GM18861 (cell line): ENCODE results near the gene ZNF117.
"Not testable (repeated sequence)": the region's sequence is repeated elsewhere in the genome, so short reads cannot be mapped to it uniquely, and the experiment has no call there.

Experiments
- ATAC-seq: cut with Tn5 transposase; IDR thresholded peaks from one replicate; pipeline ENCODE4 v1.9.1; 2021; ENCODE audit not compliant: unreplicated experiment

ZNF117 gene

DNA sequence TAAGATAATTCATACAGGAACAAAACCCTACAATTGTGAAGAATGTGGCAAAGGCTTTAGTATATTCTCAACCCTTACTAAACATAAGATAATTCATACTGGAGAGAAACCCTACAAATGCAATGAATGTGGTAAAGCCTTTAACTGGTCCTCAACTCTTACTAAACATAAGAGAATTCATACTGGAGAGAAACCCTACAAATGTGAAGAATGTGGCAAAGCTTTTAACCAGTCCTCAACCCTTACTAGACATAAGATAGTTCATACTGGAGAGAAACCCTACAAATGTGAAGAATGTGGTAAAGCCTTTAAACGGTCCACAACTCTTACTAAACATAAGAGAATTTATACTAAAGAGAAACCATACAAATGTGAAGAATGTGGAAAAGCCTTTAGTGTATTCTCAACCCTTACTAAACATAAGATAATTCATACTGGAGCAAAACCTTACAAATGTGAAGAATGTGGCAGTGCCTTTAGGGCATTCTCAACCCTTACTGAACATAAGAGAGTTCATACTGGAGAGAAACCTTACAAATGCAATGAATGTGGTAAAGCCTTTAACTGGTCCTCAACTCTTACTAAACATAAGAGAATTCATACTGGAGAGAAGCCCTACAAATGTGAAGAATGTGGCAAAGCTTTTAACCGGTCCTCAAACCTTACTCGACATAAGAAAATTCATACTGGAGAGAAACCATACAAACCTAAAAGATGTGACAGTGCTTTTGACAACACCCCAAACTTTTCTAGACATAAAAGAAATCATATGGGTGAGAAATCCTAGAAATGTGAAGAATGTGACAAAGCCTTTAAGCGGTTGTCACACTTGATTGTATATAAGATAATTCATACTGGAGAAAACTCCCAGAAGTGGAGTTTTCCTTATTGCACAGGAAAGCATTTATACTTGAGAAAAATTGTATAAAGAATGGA is 62.3 kb downstream of the ZNF117 start:
- ATAC-seq: not testable (repeated sequence)
